NOMO-1 (cell line): ENCODE measurements around the gene ASGR1.
"Not testable (repeated sequence)": the region's sequence is repeated elsewhere in the genome, so short reads cannot be mapped to it uniquely, and the experiment has no call there.

Experiments used
- DNase-seq, 2 experiments: peaks; one replicate each; lab custom pipeline; 2025; ENCODE audit not compliant: unreplicated experiment in 2 of 2; lab: John Stamatoyannopoulos, UW

The ASGR1 gene

GRCh38 chr17:7128160-7128559 lies 51.0 kb downstream of the ASGR1 start:
- DNase-seq = no peak

- DNase-seq = not testable (repeated sequence)
These were observed 51.7 kb downstream of the ASGR1 start for GRCh38 chr17:7127501-7127900.

GRCh38 chr17:7126386-7126785 lies 52.8 kb downstream of the ASGR1 start:
- DNase-seq = not testable (repeated sequence)

GRCh38 chr17:7124923-7125322 lies 54.2 kb downstream of the ASGR1 start:
- DNase-seq = no peak

GRCh38 chr17:7123844-7124243 lies 55.3 kb downstream of the ASGR1 start:
- no peak for DNase-seq
